Fibroblast of lung (primary cell): ENCODE results near the gene PLCH2.

ENCODE experiments used
- CTCF ChIP-seq, 2 donors: IDR thresholded peaks in 1 of 2; conservative IDR thresholded peaks in 1 of 2; 1 replicate in 1 of 2; 2 replicates in 1 of 2; pipeline ENCODE4 v1.5.1; 2011 to 2012; ENCODE audit warnings: low read length in 2 of 2, control low read depth in 1 of 2, inconsistent platforms in 1 of 2, low read depth in 1 of 2, mild to moderate bottlenecking in 1 of 2
- EZH2 ChIP-seq: IDR thresholded peaks from 2 replicates; pipeline ENCODE4 v1.5.1; 2012; ENCODE audit warnings: low read length, control low read depth, mild to moderate bottlenecking; ENCODE audit errors: missing control alignments

GRCh38 chr1:2471159-2471471, 5.0 kb upstream of the PLCH2 start:
- no peak for TF ChIP-seq CTCF (conservative IDR thresholded peaks at IDR 0.05 in 1 of 2, IDR thresholded peaks at IDR 0.05 in 1 of 2; ENCODE audit: low read depth in 1 of 2, low read length in 2 of 2)
- TF ChIP-seq EZH2 = no peak
